Esophagus muscularis mucosa (tissue), 4 donors: ENCODE data around the gene SETD4.

ENCODE experiments used
- EP300 ChIP-seq: sonication (generic); formaldehyde crosslinking; IDR thresholded peaks from one replicate; pipeline ENCODE4 v1.6.1; 2017; ENCODE audit warnings: antibody characterized with exemption
- POLR2A ChIP-seq: fragments of 450-650 bp; IDR thresholded peaks from one replicate; pipeline ENCODE4 v1.6.1; 2017; ENCODE audit warnings: antibody characterized with exemption, moderate library complexity, mild to moderate bottlenecking, low read depth
- POLR2AphosphoS5 ChIP-seq, 2 donors: sonication (generic); formaldehyde crosslinking; IDR thresholded peaks; one replicate each; pipeline ENCODE4 v1.6.1; 2017; ENCODE audit warnings: antibody characterized with exemption in 2 of 2
- TF ChIP-seq, protein P1 (sequence below), 3 experiments: fragments of 200-600 bp in 2 of 3; fragments of 450-650 bp in 1 of 3; sonication (generic) in 2 of 3; IDR thresholded peaks; one replicate each; pipeline ENCODE4 v1.5.1; 2017 to 2019; ENCODE audit warnings: antibody characterized with exemption in 3 of 3, mild to moderate bottlenecking in 2 of 3, moderate library complexity in 1 of 3

- TF ChIP-seq, protein P1, sequence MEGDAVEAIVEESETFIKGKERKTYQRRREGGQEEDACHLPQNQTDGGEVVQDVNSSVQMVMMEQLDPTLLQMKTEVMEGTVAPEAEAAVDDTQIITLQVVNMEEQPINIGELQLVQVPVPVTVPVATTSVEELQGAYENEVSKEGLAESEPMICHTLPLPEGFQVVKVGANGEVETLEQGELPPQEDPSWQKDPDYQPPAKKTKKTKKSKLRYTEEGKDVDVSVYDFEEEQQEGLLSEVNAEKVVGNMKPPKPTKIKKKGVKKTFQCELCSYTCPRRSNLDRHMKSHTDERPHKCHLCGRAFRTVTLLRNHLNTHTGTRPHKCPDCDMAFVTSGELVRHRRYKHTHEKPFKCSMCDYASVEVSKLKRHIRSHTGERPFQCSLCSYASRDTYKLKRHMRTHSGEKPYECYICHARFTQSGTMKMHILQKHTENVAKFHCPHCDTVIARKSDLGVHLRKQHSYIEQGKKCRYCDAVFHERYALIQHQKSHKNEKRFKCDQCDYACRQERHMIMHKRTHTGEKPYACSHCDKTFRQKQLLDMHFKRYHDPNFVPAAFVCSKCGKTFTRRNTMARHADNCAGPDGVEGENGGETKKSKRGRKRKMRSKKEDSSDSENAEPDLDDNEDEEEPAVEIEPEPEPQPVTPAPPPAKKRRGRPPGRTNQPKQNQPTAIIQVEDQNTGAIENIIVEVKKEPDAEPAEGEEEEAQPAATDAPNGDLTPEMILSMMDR (IDR thresholded peaks at IDR 0.05) = peak; percentile 91 to 93 (median 93)
- TF ChIP-seq EP300 = no peak
- no peak for TF ChIP-seq POLR2A
- TF ChIP-seq POLR2AphosphoS5 (IDR thresholded peaks at IDR 0.05) = peak in 1 of 2 donors; percentile 45
Observed at GRCh38 chr21:36028127-36029069, 31.9 kb downstream of the SETD4 start.
